HG03066 (cell line): ENCODE results near the gene ACAP3.

Source experiments
- ATAC-seq: cut with Tn5 transposase; IDR thresholded peaks from one replicate; pipeline ENCODE4 v1.9.1; 2021; ENCODE audit warnings: low read depth; ENCODE audit not compliant: unreplicated experiment

Gene ACAP3

GRCh38 chr1:1332031-1332755, 24.5 kb upstream of the ACAP3 start:
- ATAC-seq, result no peak

GRCh38 chr1:1331068-1331965, 23.6 kb upstream of the ACAP3 start, which contains the start of gene TAS1R3:
TSS of gene TAS1R3 (plus strand) at chr1:1331280. CDS start at chr1:1331346, 66 bp downstream.
- no peak for ATAC-seq

GRCh38 chr1:1330366-1331067, 22.8 kb upstream of the ACAP3 start:
- ATAC-seq, result no peak

GRCh38 chr1:1329304-1330210, 21.8 kb upstream of the ACAP3 start:
- no peak for ATAC-seq

- no peak for ATAC-seq
Observed at GRCh38 chr1:1328254-1328653, 20.5 kb upstream of the ACAP3 start.

- no peak for ATAC-seq
Observed at GRCh38 chr1:1327291-1327690, 19.6 kb upstream of the ACAP3 start.

GRCh38 chr1:1326075-1326605, 18.4 kb upstream of the ACAP3 start:
- no peak for ATAC-seq

GRCh38 chr1:1325288-1326074, 17.8 kb upstream of the ACAP3 start:
- ATAC-seq, result no peak

GRCh38 chr1:1324524-1325287, 17.0 kb upstream of the ACAP3 start, which contains the start of the genes CPTP and INTS11:
TSS of gene CPTP (plus strand) at chr1:1324802. CDS start at chr1:1326911, 2,109 bp downstream.
TSS of gene INTS11 (minus strand) at chr1:1324660. CDS start at chr1:1324608, 52 bp downstream.
- ATAC-seq, result peak; percentile 70

- ATAC-seq, result no peak
Observed at GRCh38 chr1:1324084-1324523, 16.4 kb upstream of the ACAP3 start.

- ATAC-seq, result no peak
Observed at GRCh38 chr1:1322952-1323351, 15.2 kb upstream of the ACAP3 start.

GRCh38 chr1:1322418-1322817, 14.7 kb upstream of the ACAP3 start:
- ATAC-seq, result no peak

- no peak for ATAC-seq
Observed at GRCh38 chr1:1321477-1321876, 13.7 kb upstream of the ACAP3 start.

GRCh38 chr1:1320666-1321448, 13.1 kb upstream of the ACAP3 start:
- ATAC-seq, result no peak

GRCh38 chr1:1319646-1319941, 11.9 kb upstream of the ACAP3 start:
- ATAC-seq, result no peak

- no peak for ATAC-seq
Observed at GRCh38 chr1:1318777-1319645, 11.3 kb upstream of the ACAP3 start.
